Left colon (tissue), 2 donors: ENCODE results near the gene PIEZO2. TPM values are rescaled to one million over a fixed set of nuclear protein-coding genes. Genes with fewer than 3 reads are reported as not detected.
A peak's percentile ranks its signal among the peaks of the same experiment; 100 is the strongest.

Experiments used
- ATAC-seq: fragments of 200-7000 bp; cut with Tn5 transposase; one replicate; pipeline ENCODE4 v1.9.1; 2020; ENCODE audit warnings: mild to moderate bottlenecking, moderate library complexity
- DNase-seq, 2 donors: peaks; one replicate each; pipeline ENCODE4 v3.0.0-alpha.2; 2020
- intact Hi-C, 2 donors: fragments of 100-400 bp; cut with DNase I in 1 of 2; cut with micrococcal nuclease in 1 of 2; formaldehyde crosslinking; loops; one replicate each; pipeline versions ENCODE4 v1.11.2 to v1.14.0; 2022; cut with DNase I, micrococcal nuclease
- total RNA-seq, 2 donors: library from RNA; stranded (reverse); fragmentation: NEBNext Ultra II Directional; extraction: Animal tissue kit (Norgen Biotek cat#: 25700); gene quantifications; one replicate each; pipeline ENCODE4 v1.2.1, GENCODE V29; 2021
- donor health status: DM: no; HTN: no; CAD: no.
- donor health status: DM: yes; HTN: yes; CAD: no.

The PIEZO2 gene
- total RNA-seq, 2 donors from 2014 or later: 1.3 to 1.4 TPM

GRCh38 chr18:11119959-11120587 is 29.3 kb downstream of the PIEZO2 start:
- no peak for DNase-seq
- intact Hi-C loops: no loop called here
- no peak for ATAC-seq

GRCh38 chr18:11119550-11119949 is 29.8 kb downstream of the PIEZO2 start:
- no peak for DNase-seq
- intact Hi-C loops: no loop called here
- ATAC-seq: no peak

GRCh38 chr18:11118051-11118766 is 31.2 kb downstream of the PIEZO2 start:
- ATAC-seq (no peak), DNase-seq (no peak)
- intact Hi-C loops: no loop called here

- DNase-seq (no peak), ATAC-seq (no peak)
- intact Hi-C loops: no loop called here
These were observed 34.1 kb downstream of the PIEZO2 start for GRCh38 chr18:11115276-11115675.

- intact Hi-C loops: no loop called here
- DNase-seq (no peak), ATAC-seq (no peak)
These were observed 34.7 kb downstream of the PIEZO2 start for GRCh38 chr18:11114653-11115052.

GRCh38 chr18:11113937-11114336 is 35.4 kb downstream of the PIEZO2 start:
- DNase-seq (no peak), ATAC-seq (no peak)
- intact Hi-C loops: no loop called here

- no peak for DNase-seq
- no peak for ATAC-seq
- intact Hi-C loops: no loop called here
These were observed 36.3 kb downstream of the PIEZO2 start for GRCh38 chr18:11113046-11113548.

- DNase-seq (no peak), ATAC-seq (no peak)
- intact Hi-C loops: no loop called here
These were observed 37.1 kb downstream of the PIEZO2 start for GRCh38 chr18:11112286-11112685.

- intact Hi-C loops: no loop called here
- DNase-seq: no peak
- no peak for ATAC-seq
These were observed 38.9 kb downstream of the PIEZO2 start for GRCh38 chr18:11110509-11110908.

- ATAC-seq (no peak), DNase-seq (no peak)
- intact Hi-C loops: no loop called here
These were observed 40.4 kb downstream of the PIEZO2 start for GRCh38 chr18:11108947-11109346.

- intact Hi-C loops: no loop called here
- no peak for DNase-seq
- no peak for ATAC-seq
These were observed 42.5 kb downstream of the PIEZO2 start for GRCh38 chr18:11106894-11107293.

- DNase-seq (no peak), ATAC-seq (no peak)
- intact Hi-C loops: no loop called here
These were observed 43.9 kb downstream of the PIEZO2 start for GRCh38 chr18:11105463-11105862.

- peak; percentile 43 for ATAC-seq
- intact Hi-C loops: no loop called here
- DNase-seq: peak; percentile 7 to 38
These were observed 45.1 kb downstream of the PIEZO2 start for GRCh38 chr18:11104307-11104706.

- ATAC-seq (no peak), DNase-seq (no peak)
- intact Hi-C loops: no loop called here
These were observed 52.3 kb downstream of the PIEZO2 start for GRCh38 chr18:11096839-11097750.

- no peak for ATAC-seq
These were observed 53.0 kb downstream of the PIEZO2 start for GRCh38 chr18:11096411-11096810.

GRCh38 chr18:11095674-11096293 is 53.6 kb downstream of the PIEZO2 start:
- DNase-seq (no peak), ATAC-seq (no peak)
- intact Hi-C loops: no loop called here

More at GRCh38 chr18:11096411-11096810, 53.0 kb downstream of the PIEZO2 start:
- no peak for DNase-seq
- intact Hi-C loops: no loop called here

- no peak for DNase-seq
- ATAC-seq: no peak
- intact Hi-C loops: no loop called here
These were observed 54.2 kb downstream of the PIEZO2 start for GRCh38 chr18:11095211-11095610.

- intact Hi-C loops: no loop called here
- DNase-seq: no peak
- no peak for ATAC-seq
These were observed 57.6 kb downstream of the PIEZO2 start for GRCh38 chr18:11091746-11092145.
